WTC11 (cell line): Measurements from ENCODE around the gene FOXK1. TPM values are rescaled to one million over a fixed set of nuclear protein-coding genes. Genes with fewer than 3 reads are reported as not detected.
"Not testable (repeated sequence)": the region's sequence is repeated elsewhere in the genome, so short reads cannot be mapped to it uniquely, and the experiment has no call there.

Source experiments
- ATAC-seq: fragments of 200-7000 bp; cut with Tn5 transposase; 2 replicates; pipeline ENCODE4 v1.10.0; 2021; ENCODE audit warnings: mild to moderate bottlenecking, moderate library complexity
- CTCF ChIA-PET: fragments of 300-600 bp; sonication (Branson Sonifier 250); formaldehyde crosslinking; loops from one replicate; lab custom pipeline; 2021; ENCODE audit warnings: antibody characterized with exemption; lab: Charles Lee
- POLR2A ChIA-PET: fragments of 350-600 bp; sonication (Branson Sonifier 250); formaldehyde crosslinking; loops from one replicate; lab custom pipeline; 2021; ENCODE audit warnings: antibody characterized with exemption; lab: Charles Lee
- DNase-seq: peaks from one replicate; pipeline ENCODE4 v3.0.0; 2021; ENCODE audit warnings: low spot score
- H3K27ac Mint-ChIP-seq: 2 replicates; pipeline ENCODE4 v1.8.0; 2021; ENCODE audit warnings: mixed read lengths
- H3K27me3 Mint-ChIP-seq: 2 replicates; pipeline ENCODE4 v1.8.0; 2021; ENCODE audit warnings: low read depth, mild to moderate bottlenecking, moderate library complexity, mixed read lengths
- H3K36me3 Mint-ChIP-seq: 2 replicates; pipeline ENCODE4 v1.8.0; 2021; ENCODE audit warnings: mixed read lengths
- H3K4me1 Mint-ChIP-seq: 2 replicates; pipeline ENCODE4 v1.8.0; 2022; ENCODE audit warnings: mixed read lengths
- H3K4me3 Mint-ChIP-seq: 2 replicates; pipeline ENCODE4 v1.8.0; 2021; ENCODE audit warnings: mild to moderate bottlenecking, moderate library complexity, mixed read lengths
- H3K9me3 Mint-ChIP-seq: 2 replicates; pipeline ENCODE4 v1.8.0; 2021; ENCODE audit warnings: mixed read lengths
- ATF1 ChIP-seq: sonication (generic); formaldehyde crosslinking; IDR thresholded peaks from 2 replicates; pipeline ENCODE4 v1.8.1; 2023; ENCODE audit warnings: mild to moderate bottlenecking, moderate library complexity, missing genetic modification reagents
- CREB1 ChIP-seq: sonication (generic); formaldehyde crosslinking; IDR thresholded peaks from 2 replicates; pipeline ENCODE4 v1.8.0; 2023; ENCODE audit warnings: mild to moderate bottlenecking, missing genetic modification reagents
- E2F1 ChIP-seq: sonication (generic); formaldehyde crosslinking; IDR thresholded peaks from 2 replicates; pipeline ENCODE4 v1.8.0; 2022; ENCODE audit warnings: mild to moderate bottlenecking, missing genetic modification reagents
- EMX1 ChIP-seq: fragments of 250-450 bp; sonication (Bioruptor Pico); IDR thresholded peaks from 2 replicates; pipeline ENCODE4 v1.8.0; 2021; ENCODE audit warnings: mild to moderate bottlenecking
- ERG ChIP-seq: fragments of 250-450 bp; sonication (Bioruptor Pico); IDR thresholded peaks from 2 replicates; pipeline ENCODE4 v1.8.0; 2021; ENCODE audit warnings: mild to moderate bottlenecking
- FOXP4 ChIP-seq: sonication (generic); formaldehyde crosslinking; IDR thresholded peaks from 2 replicates; pipeline ENCODE4 v1.8.0; 2022; ENCODE audit warnings: mild to moderate bottlenecking, missing genetic modification reagents
- GABPB1 ChIP-seq: sonication (generic); formaldehyde crosslinking; IDR thresholded peaks from 2 replicates; pipeline ENCODE4 v1.8.1; 2023; ENCODE audit warnings: mild to moderate bottlenecking, missing genetic modification reagents
- NFATC4 ChIP-seq: fragments of 250-450 bp; sonication (Bioruptor Pico); IDR thresholded peaks from 2 replicates; pipeline ENCODE4 v1.9.0; 2021; ENCODE audit warnings: mild to moderate bottlenecking
- NFE2L1 ChIP-seq: sonication (generic); formaldehyde crosslinking; IDR thresholded peaks from 2 replicates; pipeline ENCODE4 v1.8.1; 2023; ENCODE audit warnings: missing genetic modification reagents
- NR2C2 ChIP-seq: sonication (generic); formaldehyde crosslinking; IDR thresholded peaks from 2 replicates; pipeline ENCODE4 v1.8.0; 2022; ENCODE audit warnings: mild to moderate bottlenecking, missing genetic modification reagents
- SMAD4 ChIP-seq: sonication (generic); formaldehyde crosslinking; IDR thresholded peaks from 2 replicates; pipeline ENCODE4 v1.8.0; 2022; ENCODE audit warnings: mild to moderate bottlenecking, missing genetic modification reagents
- TCF7 ChIP-seq: sonication (generic); formaldehyde crosslinking; IDR thresholded peaks from 2 replicates; pipeline ENCODE4 v1.8.0; 2022; ENCODE audit warnings: mild to moderate bottlenecking, low read depth, missing genetic modification reagents, moderate library complexity
- TP53 ChIP-seq: sonication (generic); formaldehyde crosslinking; IDR thresholded peaks from 2 replicates; pipeline ENCODE4 v1.8.1; 2023; ENCODE audit warnings: mild to moderate bottlenecking, missing genetic modification reagents
- USF2 ChIP-seq: sonication (generic); formaldehyde crosslinking; IDR thresholded peaks from 2 replicates; pipeline ENCODE4 v1.8.1; 2023; ENCODE audit warnings: mild to moderate bottlenecking, missing genetic modification reagents, moderate library complexity
- ZNF317 ChIP-seq: sonication (generic); formaldehyde crosslinking; IDR thresholded peaks from 2 replicates; pipeline ENCODE4 v1.8.1; 2023; ENCODE audit warnings: low read depth, mild to moderate bottlenecking, moderate library complexity, missing genetic modification reagents, borderline replicate concordance
- ZNF396 ChIP-seq: fragments of 250-450 bp; sonication (Bioruptor Pico); IDR thresholded peaks from 2 replicates; pipeline ENCODE4 v1.8.0; 2021; ENCODE audit warnings: mild to moderate bottlenecking, moderate library complexity, borderline replicate concordance
- ZNF671 ChIP-seq: fragments of 250-450 bp; sonication (Bioruptor Pico); IDR thresholded peaks from 2 replicates; pipeline ENCODE4 v1.8.0; 2021; ENCODE audit warnings: mild to moderate bottlenecking
- total RNA-seq: library from RNA; stranded (reverse); gene quantifications from 3 replicates; pipeline ENCODE4 v1.2.3, GENCODE V29; 2021

The FOXK1 gene
- total RNA-seq, 1 experiment from 2014 or later: 21.9 TPM

GRCh38 chr7:4692055-4692454, 10.0 kb downstream of the FOXK1 start:
- CTCF ChIA-PET: interaction anchor here (0.6 kb wide), 1 partner anchor 100 kb away, joined by 6 read pairs; no protein-coding TSS in a partner anchor
- peaks cover 10% of the 10 kb centered on the region for H3K4me1 Mint-ChIP-seq
- no peaks in the 10 kb centered on the region for H3K36me3 Mint-ChIP-seq
- no peak for ATAC-seq
- TF ChIP-seq ZNF671 (CRISPR knock-in tag): no peak
- H3K4me3 Mint-ChIP-seq: no peak overlapping the region
- no peaks in the 10 kb centered on the region for H3K9me3 Mint-ChIP-seq
- no peaks in the 10 kb centered on the region for H3K27me3 Mint-ChIP-seq
- H3K27ac Mint-ChIP-seq: no peak overlapping the region
- no peak for DNase-seq
- POLR2A ChIA-PET: no interaction called here

GRCh38 chr7:4692622-4693021, 10.5 kb downstream of the FOXK1 start:
- POLR2A ChIA-PET, H3K4me1 Mint-ChIP-seq, H3K4me3 Mint-ChIP-seq, H3K27ac Mint-ChIP-seq, H3K36me3 Mint-ChIP-seq, ATAC-seq, H3K9me3 Mint-ChIP-seq, DNase-seq, H3K27me3 Mint-ChIP-seq: not testable (repeated sequence)
- CTCF ChIA-PET: interaction anchor here (0.6 kb wide), 1 partner anchor 100 kb away, joined by 6 read pairs; no protein-coding TSS in a partner anchor

GRCh38 chr7:4693152-4693551, 11.1 kb downstream of the FOXK1 start:
- ATAC-seq (no peak), DNase-seq (no peak)
- Mint-ChIP-seq H3K27me3 (no peaks in the 10 kb centered on the region), H3K36me3 (no peaks in the 10 kb centered on the region), H3K4me1 (peaks cover 10% of the 10 kb centered on the region), H3K4me3 (no peak overlapping the region), H3K27ac (no peak overlapping the region), H3K9me3 (no peaks in the 10 kb centered on the region)
- TF ChIP-seq ZNF396 (CRISPR knock-in tag) (no peak), E2F1 (no peak)
- ChIA-PET POLR2A (no interaction called here), CTCF (no interaction called here)

- Mint-ChIP-seq H3K27me3 (no peaks in the 10 kb centered on the region), H3K9me3 (no peaks in the 10 kb centered on the region), H3K36me3 (no peaks in the 10 kb centered on the region), H3K4me3 (no peak overlapping the region), H3K4me1 (peaks cover 10% of the 10 kb centered on the region), H3K27ac (no peak overlapping the region)
- DNase-seq (no peak), ATAC-seq (no peak)
- POLR2A ChIA-PET: no interaction called here
- CTCF ChIA-PET: no interaction called here
- no peak for TF ChIP-seq NFE2L1 (CRISPR knock-in tag)
- no peak for TF ChIP-seq ZNF317 (CRISPR knock-in tag)
- TF ChIP-seq CREB1 (CRISPR knock-in tag): no peak
- no peak for TF ChIP-seq EMX1 (CRISPR knock-in tag)
- no peak for TF ChIP-seq SMAD4 (CRISPR knock-in tag)
- TF ChIP-seq ERG (CRISPR knock-in tag): no peak
- no peak for TF ChIP-seq FOXP4 (CRISPR knock-in tag)
- TF ChIP-seq NR2C2 (CRISPR knock-in tag): no peak
- no peak for TF ChIP-seq TP53 (CRISPR knock-in tag)
- TF ChIP-seq NFATC4: no peak
- no peak for TF ChIP-seq ATF1 (CRISPR knock-in tag)
- TF ChIP-seq USF2 (CRISPR knock-in tag): no peak
- TF ChIP-seq GABPB1 (CRISPR knock-in tag): no peak
- TF ChIP-seq TCF7: no peak
These were observed 11.7 kb downstream of the FOXK1 start for GRCh38 chr7:4693749-4694148.
